Astrocyte (in vitro differentiated cells and primary cell): ENCODE results near the gene NOVA1. TPM values are rescaled to one million over a fixed set of nuclear protein-coding genes. Genes with fewer than 3 reads are reported as not detected.
A peak's percentile ranks its signal among the peaks of the same experiment; 100 is the strongest.

Experiments used
- DNase-seq: peaks from one replicate; pipeline ENCODE4 v3.0.0-alpha.2; 2010; ENCODE audit warnings: low read depth
- FAIRE-seq: peaks from 2 replicates; lab custom pipeline; 2011; peaks lifted over from hg19 to GRCh38; lab: Jason Lieb, UNC
- H2AFZ ChIP-seq: 2 replicates; pipeline ENCODE4 v1.6.0; 2012; ENCODE audit warnings: low read depth, low read length, inconsistent platforms
- H3K27ac ChIP-seq: 2 replicates; pipeline ENCODE4 v1.5.1; 2011; ENCODE audit warnings: low read depth, low read length, inconsistent platforms
- H3K27me3 ChIP-seq: 2 replicates; pipeline ENCODE4 v1.6.0; 2011; ENCODE audit warnings: low read length, inconsistent platforms; ENCODE audit not compliant: insufficient read depth
- H3K36me3 ChIP-seq: 2 replicates; pipeline ENCODE4 v1.5.1; 2011; ENCODE audit warnings: low read length, inconsistent platforms; ENCODE audit not compliant: insufficient read depth
- H3K4me1 ChIP-seq: 2 replicates; pipeline ENCODE4 v1.5.1; 2011; ENCODE audit warnings: low read length, inconsistent platforms; ENCODE audit not compliant: insufficient read depth
- H3K4me2 ChIP-seq: 2 replicates; pipeline ENCODE4 v1.6.0; 2012; ENCODE audit warnings: low read length, inconsistent platforms
- H3K4me3 ChIP-seq: 2 replicates; pipeline ENCODE4 v1.5.1; 2011; ENCODE audit warnings: low read depth, mild to moderate bottlenecking, low read length, inconsistent platforms; ENCODE audit not compliant: insufficient read depth
- H3K79me2 ChIP-seq: 2 replicates; pipeline ENCODE4 v1.6.0; 2012; ENCODE audit warnings: mild to moderate bottlenecking, low read length, inconsistent platforms; ENCODE audit not compliant: insufficient read depth
- H3K9ac ChIP-seq: 2 replicates; pipeline ENCODE4 v1.6.0; 2012; ENCODE audit warnings: mild to moderate bottlenecking, low read length, inconsistent platforms
- H3K9me3 ChIP-seq: 2 replicates; pipeline ENCODE4 v1.5.1; 2012; ENCODE audit warnings: low read depth, mild to moderate bottlenecking, low read length, inconsistent platforms; ENCODE audit not compliant: insufficient read depth
- H4K20me1 ChIP-seq: 2 replicates; pipeline ENCODE4 v1.6.0; 2012; ENCODE audit warnings: low read length, inconsistent platforms; ENCODE audit not compliant: insufficient read depth
- H3K27ac Mint-ChIP-seq: one replicate; pipeline ENCODE4 v1.8.0; 2021; ENCODE audit warnings: mild to moderate bottlenecking, mixed read lengths; ENCODE audit not compliant: unreplicated experiment
- H3K27me3 Mint-ChIP-seq: one replicate; pipeline ENCODE4 v1.8.0; 2021; ENCODE audit warnings: low read depth, mixed read lengths; ENCODE audit not compliant: unreplicated experiment
- H3K36me3 Mint-ChIP-seq: one replicate; pipeline ENCODE4 v1.8.0; 2021; ENCODE audit warnings: low read depth, mixed read lengths; ENCODE audit not compliant: unreplicated experiment
- H3K4me1 Mint-ChIP-seq: one replicate; pipeline ENCODE4 v1.8.0; 2021; ENCODE audit warnings: low read depth, mixed read lengths; ENCODE audit not compliant: unreplicated experiment
- H3K4me3 Mint-ChIP-seq: one replicate; pipeline ENCODE4 v1.8.0; 2021; ENCODE audit warnings: mild to moderate bottlenecking, moderate library complexity, mixed read lengths; ENCODE audit not compliant: unreplicated experiment
- H3K9me3 Mint-ChIP-seq: one replicate; pipeline ENCODE4 v1.8.0; 2021; ENCODE audit warnings: mild to moderate bottlenecking, mixed read lengths; ENCODE audit not compliant: unreplicated experiment
- CTCF ChIP-seq: IDR thresholded peaks from 2 replicates; pipeline ENCODE4 v1.5.1; 2011; ENCODE audit warnings: low read depth, mild to moderate bottlenecking, inconsistent platforms, low read length, moderate library complexity; ENCODE audit not compliant: insufficient read depth
- EZH2 ChIP-seq: IDR thresholded peaks from 2 replicates; pipeline ENCODE4 v1.6.1; 2012; ENCODE audit warnings: mild to moderate bottlenecking, low read length, inconsistent platforms; ENCODE audit not compliant: insufficient read depth
- total RNA-seq: library from RNA; stranded (reverse); gene quantifications from 2 replicates; pipeline ENCODE4 v1.2.1, GENCODE V29; 2021

The NOVA1 gene
- total RNA-seq, 1 donor from 2014 or later = 8.9 TPM

DNA sequence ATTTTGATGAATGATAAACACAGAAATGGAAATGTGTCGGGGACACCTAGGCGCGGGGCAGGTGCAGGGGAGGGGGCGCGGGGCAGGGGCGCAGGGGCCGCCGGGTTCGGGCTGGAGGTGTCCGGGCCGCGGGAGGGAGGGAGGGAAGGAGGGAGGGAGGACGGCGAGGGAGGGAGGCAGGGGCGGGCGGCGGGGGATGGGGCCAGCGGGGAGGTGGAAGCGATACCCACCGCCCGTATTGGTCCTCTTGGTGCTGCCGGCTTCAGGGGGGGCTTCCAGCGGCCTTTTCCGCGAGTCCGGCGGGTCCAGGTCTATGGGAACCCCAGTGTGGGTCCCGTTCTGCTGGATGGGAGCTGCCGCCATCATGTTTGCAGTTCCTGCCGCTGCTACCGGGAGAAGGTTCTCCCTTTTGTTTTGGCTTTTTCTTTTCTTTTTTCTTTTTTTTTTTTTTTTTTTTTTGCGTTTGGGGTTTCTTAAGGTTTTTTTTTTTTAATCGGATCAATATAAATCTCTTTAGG is 703 bp downstream of the NOVA1 start:
- H3K36me3 ChIP-seq = no peaks in the 10 kb centered on the region
- H3K4me3 ChIP-seq = peak overlapping the region; percentile 77
- H3K4me2 ChIP-seq = peak overlapping the region; percentile 99
- H2AFZ ChIP-seq = peak overlapping the region; percentile 86
- H3K4me1 ChIP-seq = no peaks in the 10 kb centered on the region
- H3K27ac ChIP-seq = no peak overlapping the region
- peak overlapping the region; percentile 83 for H3K9ac ChIP-seq
- no peaks in the 10 kb centered on the region for H3K9me3 Mint-ChIP-seq
- H3K36me3 Mint-ChIP-seq = no peaks in the 10 kb centered on the region
- peaks cover 12% of the 10 kb centered on the region for H3K27me3 ChIP-seq
- H3K27me3 Mint-ChIP-seq = no peaks in the 10 kb centered on the region
- peaks cover 2% of the 10 kb centered on the region for H3K79me2 ChIP-seq
- H3K27ac Mint-ChIP-seq = peak overlapping the region; percentile 62
- TF ChIP-seq CTCF (no peak), EZH2 (no peak)
- no peak for DNase-seq
- H3K4me1 Mint-ChIP-seq = peaks cover 6% of the 10 kb centered on the region
- no peak for FAIRE-seq
- H4K20me1 ChIP-seq = no peaks in the 10 kb centered on the region
- H3K9me3 ChIP-seq = no peaks in the 10 kb centered on the region
- H3K4me3 Mint-ChIP-seq = peak overlapping the region; percentile 97

GRCh38 chr14:26596543-26597061 is 1.2 kb downstream of the NOVA1 start:
- H3K4me3 Mint-ChIP-seq = peak overlapping the region; percentile 97
- Histone ChIP-seq H3K9ac (peak overlapping the region; percentile 68), H3K4me2 (peak overlapping the region; percentile 99), H3K36me3 (no peaks in the 10 kb centered on the region), H2AFZ (peak overlapping the region; percentile 86), H3K27me3 (peaks cover 12% of the 10 kb centered on the region), H3K9me3 (no peaks in the 10 kb centered on the region), H3K79me2 (peaks cover 2% of the 10 kb centered on the region), H3K4me1 (no peaks in the 10 kb centered on the region), H3K4me3 (peak overlapping the region; percentile 74), H4K20me1 (no peaks in the 10 kb centered on the region), H3K27ac (no peak overlapping the region)
- no peaks in the 10 kb centered on the region for H3K27me3 Mint-ChIP-seq
- no peak for TF ChIP-seq CTCF
- TF ChIP-seq EZH2 = no peak
- FAIRE-seq (no peak), DNase-seq (no peak)
- H3K9me3 Mint-ChIP-seq = no peaks in the 10 kb centered on the region
- H3K36me3 Mint-ChIP-seq = no peaks in the 10 kb centered on the region
- H3K4me1 Mint-ChIP-seq = peaks cover 6% of the 10 kb centered on the region
- H3K27ac Mint-ChIP-seq = peak overlapping the region; percentile 41

- no peaks in the 10 kb centered on the region for H3K9me3 ChIP-seq
- FAIRE-seq (no peak), DNase-seq (no peak)
- H3K4me2 ChIP-seq = peak overlapping the region; percentile 99
- no peaks in the 10 kb centered on the region for H3K4me1 ChIP-seq
- H3K27me3 Mint-ChIP-seq = no peaks in the 10 kb centered on the region
- H3K36me3 Mint-ChIP-seq = no peaks in the 10 kb centered on the region
- no peaks in the 10 kb centered on the region for H3K9me3 Mint-ChIP-seq
- H4K20me1 ChIP-seq = no peaks in the 10 kb centered on the region
- H3K36me3 ChIP-seq = no peaks in the 10 kb centered on the region
- H3K27ac ChIP-seq = no peak overlapping the region
- H3K27ac Mint-ChIP-seq = no peak overlapping the region
- peaks cover 6% of the 10 kb centered on the region for H3K4me1 Mint-ChIP-seq
- peak overlapping the region; percentile 97 for H3K4me3 Mint-ChIP-seq
- H3K79me2 ChIP-seq = peaks cover 2% of the 10 kb centered on the region
- H3K27me3 ChIP-seq = peaks cover 12% of the 10 kb centered on the region
- no peak for TF ChIP-seq EZH2
- no peak for TF ChIP-seq CTCF
- peak overlapping the region; percentile 68 for H3K9ac ChIP-seq
- peak overlapping the region; percentile 86 for H2AFZ ChIP-seq
- H3K4me3 ChIP-seq = peak overlapping the region; percentile 74
Observed at GRCh38 chr14:26595926-26596542, 1.8 kb downstream of the NOVA1 start.
